HG03469 (cell line): ENCODE measurements around the gene BDKRB1.

ENCODE experiments used
- ATAC-seq: cut with Tn5 transposase; IDR thresholded peaks from one replicate; pipeline ENCODE4 v1.9.1; 2021; ENCODE audit warnings: mild to moderate bottlenecking, moderate library complexity, moderate number of reproducible peaks; ENCODE audit not compliant: unreplicated experiment

BDKRB1 gene

GRCh38 chr14:96260341-96260821, 4.4 kb downstream of the BDKRB1 start:
- ATAC-seq, result no peak

GRCh38 chr14:96261053-96261452, 5.0 kb downstream of the BDKRB1 start:
- ATAC-seq, result no peak

GRCh38 chr14:96261772-96262655, 6.0 kb downstream of the BDKRB1 start:
- no peak for ATAC-seq

GRCh38 chr14:96263347-96264199, 7.6 kb downstream of the BDKRB1 start:
- no peak for ATAC-seq

DNA sequence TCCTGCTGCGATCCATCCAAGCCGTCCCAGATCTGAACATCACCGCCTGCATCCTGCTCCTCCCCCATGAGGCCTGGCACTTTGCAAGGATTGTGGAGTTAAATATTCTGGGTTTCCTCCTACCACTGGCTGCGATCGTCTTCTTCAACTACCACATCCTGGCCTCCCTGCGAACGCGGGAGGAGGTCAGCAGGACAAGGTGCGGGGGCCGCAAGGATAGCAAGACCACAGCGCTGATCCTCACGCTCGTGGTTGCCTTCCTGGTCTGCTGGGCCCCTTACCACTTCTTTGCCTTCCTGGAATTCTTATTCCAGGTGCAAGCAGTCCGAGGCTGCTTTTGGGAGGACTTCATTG, 8.2 kb downstream of the BDKRB1 start:
- ATAC-seq, result no peak

- no peak for ATAC-seq
Measured at GRCh38 chr14:96264853-96265252, 8.8 kb downstream of the BDKRB1 start.

GRCh38 chr14:96265383-96266095, 9.5 kb downstream of the BDKRB1 start:
- ATAC-seq, result no peak

DNA sequence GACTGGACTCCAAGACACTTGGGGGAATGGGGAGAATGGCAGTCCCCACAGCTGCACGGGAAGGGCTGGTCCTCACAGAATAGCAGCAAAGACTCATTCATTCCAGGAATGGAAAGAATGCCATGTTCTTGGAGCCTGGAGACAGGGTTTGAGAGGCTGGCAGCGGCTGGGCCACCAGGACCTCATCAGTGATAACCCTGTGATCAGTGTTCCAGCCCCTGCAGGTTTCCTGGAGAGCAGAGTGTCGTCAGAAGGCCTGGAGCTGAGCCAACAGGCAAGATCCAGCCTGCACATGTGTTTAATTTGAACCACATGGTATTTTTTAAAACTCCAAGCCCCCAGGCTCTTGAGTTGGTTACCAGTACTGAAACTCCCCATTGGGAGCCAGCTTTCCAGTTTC, 11.3 kb downstream of the BDKRB1 start:
- ATAC-seq, result no peak

DNA sequence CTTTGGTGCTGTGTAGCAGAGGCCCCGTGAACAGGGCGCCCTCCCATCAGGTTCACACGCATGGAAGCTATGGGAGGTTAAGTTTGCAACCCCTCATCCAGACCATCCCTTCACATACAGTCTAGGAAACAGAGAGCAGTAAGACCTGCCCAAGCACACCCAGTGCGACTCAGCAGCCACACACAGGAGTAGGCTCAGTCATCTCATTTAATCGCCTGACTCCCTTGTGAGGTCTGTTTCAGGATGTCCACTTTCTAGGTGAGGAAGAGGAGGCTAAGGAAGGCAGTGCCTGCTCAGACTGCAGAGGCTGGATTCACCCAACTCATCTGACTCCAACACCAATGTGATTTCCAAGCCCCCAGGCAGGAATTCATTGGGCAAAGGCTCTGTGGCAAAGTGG, 11.9 kb downstream of the BDKRB1 start:
- ATAC-seq, result no peak

DNA sequence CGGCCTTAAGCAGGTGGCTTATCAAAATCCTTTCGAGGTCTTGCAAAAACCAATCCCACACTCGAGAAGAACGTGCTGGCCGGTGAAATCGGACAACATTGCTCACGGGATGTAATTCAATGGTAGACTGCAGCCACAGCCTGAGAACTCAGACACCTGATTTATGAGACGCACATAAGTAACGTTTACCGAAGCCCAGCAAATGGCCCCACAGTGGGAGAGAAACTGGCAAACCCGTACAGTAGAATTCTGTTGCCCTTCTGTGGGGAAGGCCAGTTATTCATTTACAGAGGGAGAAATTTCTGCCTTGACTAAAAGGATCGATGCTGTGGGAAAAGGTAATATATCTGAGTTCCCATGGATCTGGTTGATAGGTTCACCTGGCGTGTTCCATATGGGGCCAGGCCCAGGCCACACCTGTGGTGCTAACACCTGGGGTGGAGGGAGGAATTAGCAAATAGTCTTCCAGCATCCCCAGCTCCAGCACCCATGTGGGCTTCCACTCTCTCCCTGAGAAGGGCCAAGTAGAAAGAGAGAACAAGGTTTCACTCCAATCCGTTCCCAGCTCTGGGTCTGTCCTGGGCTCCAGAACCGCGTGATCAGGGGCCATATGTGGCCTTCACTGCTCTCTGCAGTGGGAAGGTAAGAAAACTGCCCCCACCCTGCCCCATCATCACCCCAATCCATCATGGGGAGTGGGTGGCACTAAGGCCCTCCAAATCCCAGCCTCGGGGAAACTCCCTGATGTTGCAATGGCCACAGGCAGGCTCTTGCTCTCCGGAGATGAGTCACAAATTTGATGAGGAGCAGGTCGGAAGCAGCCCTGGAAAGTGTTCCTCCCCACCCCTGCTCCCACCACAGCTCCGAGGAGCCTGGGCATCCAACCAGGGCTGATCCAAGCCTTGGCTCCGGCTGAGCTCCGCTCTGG, 12.7 kb downstream of the BDKRB1 start:
- ATAC-seq, result no peak

- ATAC-seq, result no peak
Measured at GRCh38 chr14:96269359-96269710, 13.3 kb downstream of the BDKRB1 start.

DNA sequence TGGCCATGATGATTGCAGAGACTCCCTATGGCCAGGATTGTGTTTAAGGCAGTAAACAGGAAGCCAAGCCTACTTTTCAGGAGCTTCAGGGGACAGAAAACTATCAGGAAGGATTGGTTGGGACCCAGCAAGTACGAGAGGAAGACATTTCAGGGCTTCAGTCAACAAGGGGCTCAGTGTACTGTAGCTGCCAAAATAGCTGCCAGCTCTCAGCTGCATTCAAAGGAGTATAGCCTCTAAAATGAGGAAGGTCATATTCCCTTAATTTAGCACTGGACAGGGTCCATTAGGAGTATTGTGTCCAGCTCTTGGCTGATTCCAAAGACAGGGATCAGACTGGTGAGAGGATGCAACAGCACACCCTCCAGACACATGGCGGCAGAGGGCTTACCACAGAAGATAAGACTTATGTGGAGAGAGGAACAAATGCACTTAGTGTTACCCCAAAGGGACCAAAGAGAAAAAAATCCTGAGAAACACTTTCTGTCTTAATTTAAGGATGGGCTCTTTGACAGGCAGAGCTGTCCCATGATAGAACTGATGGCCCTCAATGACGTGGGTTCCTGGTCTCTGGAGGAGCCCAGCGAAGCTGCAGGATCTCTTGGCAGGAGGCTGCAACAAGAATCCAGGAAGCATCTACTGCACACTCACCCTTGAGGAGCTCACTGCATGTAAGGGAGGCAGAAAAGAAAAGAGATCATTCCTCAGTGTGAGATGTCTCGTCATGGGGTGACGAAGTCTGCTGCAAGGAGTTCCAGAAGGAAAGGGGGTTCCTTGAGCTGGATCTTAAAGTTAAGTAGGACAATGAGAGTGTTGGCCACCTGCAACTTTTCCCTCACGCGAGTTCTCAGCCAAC, 14.8 kb downstream of the BDKRB1 start:
- ATAC-seq, result no peak

DNA sequence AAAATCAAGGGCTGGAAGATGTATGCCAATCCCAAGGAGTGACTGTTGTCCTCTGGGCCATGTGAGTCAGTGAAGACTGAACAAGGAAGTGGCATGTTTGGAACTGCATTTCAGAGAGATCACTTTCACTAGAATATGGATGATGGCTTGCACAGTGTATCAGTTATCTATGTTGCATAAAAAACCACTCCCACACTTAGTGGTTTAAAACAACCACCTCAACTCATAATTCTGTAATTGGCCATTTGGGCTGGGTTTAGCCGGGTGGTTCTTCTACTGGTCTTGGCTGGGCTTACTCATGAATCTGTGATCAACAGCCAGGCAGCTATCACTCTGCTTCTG, 15.4 kb downstream of the BDKRB1 start:
- no peak for ATAC-seq

DNA sequence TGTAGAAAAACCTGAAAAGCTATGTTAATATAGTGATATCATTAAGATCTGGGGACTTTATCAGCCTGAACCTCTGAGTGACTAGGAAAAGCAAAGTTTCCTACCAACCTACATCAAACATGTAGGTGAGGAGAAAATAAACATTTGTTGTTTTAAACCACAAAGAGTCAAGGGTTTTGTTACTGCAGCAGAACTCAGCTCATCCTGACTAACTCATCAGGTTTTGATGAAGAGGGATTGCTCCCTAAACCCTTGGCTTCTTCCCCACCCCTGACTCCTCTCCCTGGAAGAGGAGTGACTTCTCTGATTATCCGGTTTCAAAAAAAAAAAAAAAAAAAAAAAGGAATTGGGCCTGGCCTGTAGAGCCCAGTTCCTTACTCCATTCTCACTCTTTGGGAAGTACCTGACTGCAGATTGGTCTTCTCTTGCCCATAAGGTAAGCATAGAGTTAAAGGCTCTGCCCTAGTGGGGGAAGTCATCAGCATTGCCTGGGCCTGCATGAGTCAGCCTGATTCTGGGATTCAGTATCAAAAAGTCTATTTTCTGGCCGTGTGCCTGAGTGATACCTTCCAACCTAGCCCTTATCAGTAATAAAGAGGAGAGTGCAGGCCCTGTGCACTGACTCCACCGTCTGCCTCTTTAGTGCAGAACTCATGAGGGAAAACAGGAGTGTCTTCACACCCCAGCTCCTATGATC, 16.9 kb downstream of the BDKRB1 start:
- ATAC-seq, result no peak

DNA sequence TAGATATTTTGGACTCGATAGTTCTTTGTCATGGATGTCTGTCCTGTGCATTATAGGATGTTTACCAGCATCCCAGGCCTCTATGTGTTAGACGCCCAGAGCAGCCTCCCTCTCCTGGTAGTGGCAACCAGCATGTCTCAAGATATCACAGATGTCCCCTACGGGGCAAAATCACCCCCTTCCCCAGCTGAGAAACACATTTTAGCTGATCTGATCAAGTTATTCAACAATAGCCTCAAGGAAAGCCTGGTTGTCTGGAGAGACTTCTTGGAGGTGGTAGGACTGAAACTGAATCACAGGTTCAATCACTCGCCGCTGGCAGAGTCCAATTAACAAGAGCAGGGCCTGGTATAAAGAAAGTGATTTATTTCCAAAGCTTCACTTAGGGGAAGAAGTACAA, 17.6 kb downstream of the BDKRB1 start:
- no peak for ATAC-seq

DNA sequence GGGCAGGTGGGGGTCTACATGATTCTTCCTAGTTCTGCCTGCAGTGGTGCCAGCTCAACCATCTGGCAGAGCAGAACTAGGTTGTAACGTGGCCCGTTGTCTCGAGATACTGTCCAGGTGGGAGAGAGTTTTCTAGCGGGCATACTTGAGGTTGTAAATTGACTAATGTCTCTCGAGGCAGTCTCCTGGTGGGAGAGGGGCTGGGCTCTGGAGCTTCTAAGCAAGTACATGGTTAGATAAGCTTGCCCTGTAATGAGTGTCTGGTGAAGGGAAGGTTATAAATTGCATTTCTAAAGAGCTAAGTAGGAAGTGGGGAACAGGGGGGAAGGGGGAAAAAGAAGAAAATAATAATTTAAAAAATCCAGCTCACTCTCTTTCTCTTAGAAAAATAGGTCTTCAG, 18.1 kb downstream of the BDKRB1 start:
- no peak for ATAC-seq

DNA sequence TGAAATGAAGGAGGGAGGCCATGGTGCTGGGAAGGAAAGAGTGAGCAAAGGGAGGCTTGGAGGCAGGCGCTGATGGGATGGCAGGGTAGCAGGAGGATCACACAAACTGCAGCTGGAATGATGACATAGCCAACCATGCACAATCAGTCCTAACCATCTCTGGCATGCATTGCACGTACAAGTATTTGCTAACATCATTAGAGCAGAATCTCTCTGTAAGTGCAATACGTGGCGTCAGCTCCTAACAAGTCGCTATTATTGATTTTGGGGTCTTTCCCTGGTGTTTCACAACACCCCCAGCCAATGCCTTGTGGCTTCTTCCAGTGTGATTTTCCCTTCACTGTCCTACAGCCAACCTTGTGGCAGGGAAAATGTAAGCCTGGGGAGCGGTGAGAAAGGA, 18.5 kb downstream of the BDKRB1 start:
- ATAC-seq, result no peak

DNA sequence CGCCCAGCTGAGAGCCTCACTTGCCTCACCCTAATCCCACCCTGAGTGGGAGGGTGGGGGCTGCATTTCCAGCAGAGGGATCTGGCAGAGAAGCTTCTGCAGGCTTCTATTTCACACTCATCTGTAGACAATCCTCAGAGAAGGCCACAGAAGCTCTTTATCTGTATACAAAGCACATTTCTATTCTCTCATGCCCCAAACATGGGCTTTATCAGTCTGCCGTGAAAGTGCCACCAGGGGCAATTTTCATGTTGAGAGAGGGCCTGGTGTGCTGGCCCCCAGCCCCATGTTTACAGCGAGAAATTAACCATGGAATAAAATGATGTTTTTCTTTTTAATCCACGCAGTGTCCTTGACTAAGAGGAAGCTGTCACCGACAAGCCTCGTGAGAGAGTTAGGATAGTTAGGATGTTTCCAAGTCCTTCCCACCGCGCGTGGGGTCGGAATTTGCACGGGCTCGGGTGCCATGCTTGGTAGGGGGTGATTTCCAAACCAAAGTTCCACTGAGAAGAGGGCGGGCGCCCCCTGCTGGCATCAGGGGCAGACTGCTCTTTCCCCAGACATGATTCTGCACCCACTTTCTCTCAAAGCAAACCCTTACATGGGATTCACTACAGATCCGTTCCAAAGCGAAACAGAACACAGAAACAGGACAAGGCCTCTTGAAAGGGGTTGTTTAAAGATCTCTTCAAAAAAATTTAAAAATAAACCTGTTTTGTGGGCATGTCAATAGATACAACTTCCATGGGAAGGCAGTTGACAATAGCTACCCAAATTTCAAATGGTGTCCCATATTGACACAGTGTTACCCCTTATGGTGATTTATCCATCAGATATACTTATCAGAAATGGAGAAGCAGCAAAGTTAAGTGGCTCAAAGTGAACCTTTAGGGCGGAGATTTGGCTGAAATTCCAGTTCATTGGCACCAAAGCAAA, 19.4 kb downstream of the BDKRB1 start:
- no peak for ATAC-seq
